ENCODE measurements around the gene AFF1. TPM values are rescaled to one million over a fixed set of nuclear protein-coding genes. Genes with fewer than 3 reads are reported as not detected.
"Not testable (repeated sequence)": the region's sequence is repeated elsewhere in the genome, so short reads cannot be mapped to it uniquely, and the experiment has no call there.

AFF1 gene
- total RNA-seq, 4 donors from 2014 or later: 26.7 to 200 (median 92.5) TPM

GRCh38 chr4:86991994-86992393 is 57.2 kb downstream of the AFF1 start:
- no peak overlapping the region for H3K4me3 ChIP-seq
- DNase-seq: no peak
- intact Hi-C loops (cut with DNase I; ENCODE audit: low total_unique reads): loop anchor here (10.0 kb wide), 1 partner anchor 47 kb away; no protein-coding TSS in a partner anchor
- TF ChIP-seq POLR2A (IDR thresholded peaks at IDR 0.05): no peak
- no peaks in the 10 kb centered on the region for H3K27me3 ChIP-seq
- no peaks in the 10 kb centered on the region for H3K4me1 ChIP-seq
- H3K36me3 ChIP-seq: no peaks in the 10 kb centered on the region
- no peaks in the 10 kb centered on the region for H3K9me3 ChIP-seq
- no peak overlapping the region for H3K27ac ChIP-seq

DNA sequence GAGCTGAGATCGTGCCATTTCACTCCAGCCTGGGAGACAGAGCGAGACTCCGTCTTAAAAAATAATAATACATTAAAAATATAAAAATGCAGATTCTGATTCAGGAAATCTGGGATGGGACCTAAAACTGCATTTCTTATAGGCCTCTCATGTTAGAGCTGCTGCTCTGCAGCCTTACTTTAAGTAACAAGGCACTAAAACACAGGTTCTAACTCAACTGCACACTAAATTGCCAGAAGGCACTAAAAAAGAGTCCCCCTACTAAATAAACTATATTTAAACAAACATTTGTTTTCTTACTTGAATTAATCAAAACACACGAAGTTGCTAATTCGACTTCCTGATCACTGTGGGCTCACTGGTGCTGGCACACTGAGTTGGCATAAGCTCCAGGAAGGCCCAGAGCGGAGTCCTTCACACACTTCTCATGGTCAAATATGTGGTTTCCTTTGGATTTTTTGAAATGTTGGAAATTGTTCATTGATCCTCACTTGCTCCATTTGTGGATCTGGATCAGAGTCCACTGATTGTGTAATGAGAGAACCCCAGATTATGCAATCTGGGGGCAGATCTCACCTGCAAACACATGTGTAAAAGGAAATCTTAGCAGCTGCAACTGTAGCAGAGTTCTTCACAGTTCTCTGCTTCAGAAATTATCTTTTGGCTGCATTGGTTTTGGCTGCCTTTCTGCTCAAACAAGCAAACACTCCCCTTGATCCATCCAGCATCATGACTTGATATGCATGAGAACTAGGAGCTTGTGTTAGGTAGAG is 59.3 kb downstream of the AFF1 start:
- Histone ChIP-seq H3K36me3 (no peaks in the 10 kb centered on the region), H3K9me3 (no peaks in the 10 kb centered on the region), H3K27me3 (no peaks in the 10 kb centered on the region), H3K4me1 (peaks cover 0 to 4% of the 10 kb centered on the region in 2 donors), H3K4me3 (no peak overlapping the region), H3K27ac (peak overlapping the region in 1 of 2 donors; percentile 29)
- no peak for DNase-seq
- TF ChIP-seq CTCF (IDR thresholded peaks at IDR 0.05) (no peak), POLR2A (IDR thresholded peaks at IDR 0.05) (no peak)
- intact Hi-C loops (cut with DNase I; ENCODE audit: low total_unique reads): loop anchor here (10.0 kb wide), 1 partner anchor 49 kb away; no protein-coding TSS in a partner anchor

GRCh38 chr4:86994686-86995085 is 59.9 kb downstream of the AFF1 start:
- Histone ChIP-seq H3K27me3 (no peaks in the 10 kb centered on the region), H3K9me3 (no peaks in the 10 kb centered on the region), H3K36me3 (no peaks in the 10 kb centered on the region), H3K4me1 (peaks cover 0 to 4% of the 10 kb centered on the region in 2 donors), H3K27ac (no peak overlapping the region), H3K4me3 (no peak overlapping the region)
- TF ChIP-seq POLR2A (IDR thresholded peaks at IDR 0.05) (no peak), CTCF (IDR thresholded peaks at IDR 0.05) (no peak)
- intact Hi-C loops (cut with DNase I; ENCODE audit: low total_unique reads): loop anchor here (10.0 kb wide), 1 partner anchor 50 kb away; no protein-coding TSS in a partner anchor
- no peak for DNase-seq

DNA sequence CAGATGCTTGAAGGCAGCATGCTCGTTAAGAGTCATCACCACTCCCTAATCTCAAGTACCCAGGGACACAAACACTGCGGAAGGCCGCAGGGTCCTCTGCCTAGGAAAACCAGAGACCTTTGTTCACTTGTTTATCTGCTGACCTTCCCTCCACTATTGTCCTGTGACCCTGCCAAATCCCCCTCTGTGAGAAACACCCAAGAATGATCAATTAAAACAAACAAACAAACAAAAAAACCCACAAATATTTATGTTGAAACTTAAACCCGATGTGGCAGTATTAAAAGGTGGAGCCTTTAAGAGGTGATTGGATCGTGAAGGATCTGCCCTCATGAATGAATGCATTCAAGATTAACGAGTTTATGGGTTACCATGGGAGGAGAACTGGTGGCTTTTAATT is 61.7 kb downstream of the AFF1 start:
- not testable (repeated sequence) for H3K4me3 ChIP-seq, DNase-seq, H3K4me1 ChIP-seq, H3K27me3 ChIP-seq, H3K9me3 ChIP-seq, H3K36me3 ChIP-seq, H3K27ac ChIP-seq
- intact Hi-C loops (cut with DNase I; ENCODE audit: low total_unique reads): loop anchor here (10.0 kb wide), 1 partner anchor 52 kb away; no protein-coding TSS in a partner anchor

- intact Hi-C loops (cut with DNase I; ENCODE audit: low total_unique reads): loop anchor here (10.0 kb wide), 1 partner anchor 54 kb away; no protein-coding TSS in a partner anchor
- peak overlapping the region; percentile 50 to 68 for H3K27ac ChIP-seq
- no peaks in the 10 kb centered on the region for H3K36me3 ChIP-seq
Measured at GRCh38 chr4:86999136-86999643, 64.4 kb downstream of the AFF1 start.

DNA sequence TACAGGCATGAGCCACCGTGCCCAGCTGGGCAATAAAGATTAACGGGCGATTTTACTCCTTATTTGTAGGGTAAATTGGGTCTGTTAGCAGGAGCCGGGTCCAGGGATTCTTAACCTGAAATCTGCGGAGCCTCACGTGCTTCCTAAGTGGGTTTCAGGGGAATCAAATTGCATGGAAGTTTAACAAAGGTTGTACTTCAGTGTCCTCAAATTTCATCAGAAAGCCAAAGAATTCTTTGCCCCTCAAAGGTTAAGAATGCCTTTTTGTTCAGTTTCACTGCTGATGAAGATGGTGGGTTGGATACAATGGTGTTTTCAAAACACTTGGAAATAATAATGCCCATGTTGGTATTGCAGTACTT is 67.9 kb downstream of the AFF1 start:
- no peak for DNase-seq
- no peaks in the 10 kb centered on the region for H3K36me3 ChIP-seq
- no peak for TF ChIP-seq CTCF (IDR thresholded peaks at IDR 0.05)
- TF ChIP-seq POLR2A (IDR thresholded peaks at IDR 0.05): no peak
- H3K9me3 ChIP-seq: no peaks in the 10 kb centered on the region
- peaks cover 0 to 4% of the 10 kb centered on the region in 2 donors for H3K4me1 ChIP-seq
- H3K4me3 ChIP-seq: no peak overlapping the region
- H3K27ac ChIP-seq: no peak overlapping the region
- H3K27me3 ChIP-seq: no peaks in the 10 kb centered on the region
- intact Hi-C loops (cut with DNase I; ENCODE audit: low total_unique reads): no loop called here

More at GRCh38 chr4:86999136-86999643, 64.4 kb downstream of the AFF1 start:
- Histone ChIP-seq H3K4me3 (no peak overlapping the region), H3K9me3 (no peaks in the 10 kb centered on the region), H3K27me3 (no peaks in the 10 kb centered on the region), H3K4me1 (peaks cover 0 to 4% of the 10 kb centered on the region in 2 donors)
- no peak for TF ChIP-seq POLR2A (IDR thresholded peaks at IDR 0.05)
- DNase-seq: no peak

Measured in uterus (tissue), 4 donors.